Measurements from ENCODE around the gene SKP2. TPM values are rescaled to one million over a fixed set of nuclear protein-coding genes. Genes with fewer than 3 reads are reported as not detected.

The SKP2 gene
- total and polyA plus RNA-seq, 2 experiments from 2014 or later: 64.6 to 103 TPM

GRCh38 chr5:36230151-36230790, 78.4 kb downstream of the SKP2 start:
- no peaks in the 10 kb centered on the region for H3K9me2 ChIP-seq (replicated peaks; ENCODE audit: insufficient read depth)
- no peak overlapping the region for H2AFZ ChIP-seq
- no peaks in the 10 kb centered on the region for H3K4me1 ChIP-seq (ENCODE audit: insufficient read depth)
- H3K27ac ChIP-seq: peak overlapping the region; percentile 3
- H3K79me2 ChIP-seq: peaks cover 80% of the 10 kb centered on the region
- DNase-seq (ENCODE audit: low spot score): no peak
- TF ChIP-seq EZH2phosphoT487 (IDR thresholded peaks at IDR 0.05; ENCODE audit: low read depth, severe bottlenecking, unreplicated experiment) (no peak), EZH2 (IDR thresholded peaks at IDR 0.05; ENCODE audit: borderline replicate concordance) (no peak)
- TF ChIP-seq, protein P1, sequence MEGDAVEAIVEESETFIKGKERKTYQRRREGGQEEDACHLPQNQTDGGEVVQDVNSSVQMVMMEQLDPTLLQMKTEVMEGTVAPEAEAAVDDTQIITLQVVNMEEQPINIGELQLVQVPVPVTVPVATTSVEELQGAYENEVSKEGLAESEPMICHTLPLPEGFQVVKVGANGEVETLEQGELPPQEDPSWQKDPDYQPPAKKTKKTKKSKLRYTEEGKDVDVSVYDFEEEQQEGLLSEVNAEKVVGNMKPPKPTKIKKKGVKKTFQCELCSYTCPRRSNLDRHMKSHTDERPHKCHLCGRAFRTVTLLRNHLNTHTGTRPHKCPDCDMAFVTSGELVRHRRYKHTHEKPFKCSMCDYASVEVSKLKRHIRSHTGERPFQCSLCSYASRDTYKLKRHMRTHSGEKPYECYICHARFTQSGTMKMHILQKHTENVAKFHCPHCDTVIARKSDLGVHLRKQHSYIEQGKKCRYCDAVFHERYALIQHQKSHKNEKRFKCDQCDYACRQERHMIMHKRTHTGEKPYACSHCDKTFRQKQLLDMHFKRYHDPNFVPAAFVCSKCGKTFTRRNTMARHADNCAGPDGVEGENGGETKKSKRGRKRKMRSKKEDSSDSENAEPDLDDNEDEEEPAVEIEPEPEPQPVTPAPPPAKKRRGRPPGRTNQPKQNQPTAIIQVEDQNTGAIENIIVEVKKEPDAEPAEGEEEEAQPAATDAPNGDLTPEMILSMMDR (IDR thresholded peaks at IDR 0.05; ENCODE audit: poor library complexity): no peak
- H3K4me2 ChIP-seq: no peak overlapping the region
- no peaks in the 10 kb centered on the region for H3K36me3 ChIP-seq (replicated peaks; ENCODE audit: insufficient read depth, low read depth)
- H3K9me3 ChIP-seq (ENCODE audit: low read depth): no peaks in the 10 kb centered on the region
- WGBS (ENCODE audit: low lambda C conversion rate, missing lambda C conversion rate): 100% methylated on average over 1 of the region's 1 CpG
- H3K27me3 ChIP-seq: no peaks in the 10 kb centered on the region
- H4K20me1 ChIP-seq (ENCODE audit: insufficient read depth, poor library complexity, severe bottlenecking): no peaks in the 10 kb centered on the region
- no peak overlapping the region for H3K4me3 ChIP-seq

DNA sequence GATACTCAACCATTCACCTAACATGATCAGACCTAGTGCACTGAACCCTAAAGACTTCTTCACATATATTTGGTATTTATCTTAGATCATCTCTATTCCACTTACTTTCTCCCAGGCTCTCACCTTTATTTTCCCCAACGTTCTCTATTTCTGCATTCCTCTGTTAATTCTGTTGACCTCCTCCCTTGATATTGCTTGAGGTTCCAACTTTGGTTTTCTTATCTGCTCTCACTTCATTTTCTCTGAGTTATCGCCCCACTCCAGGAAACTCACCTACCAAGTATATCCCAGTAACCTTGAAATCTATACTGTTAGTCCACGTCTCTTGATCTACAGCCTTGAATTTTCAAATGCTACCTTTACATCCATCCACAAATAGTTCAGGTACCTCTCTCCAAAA, 80.6 kb downstream of the SKP2 start:
- Histone ChIP-seq H3K27me3 (no peaks in the 10 kb centered on the region), H3K9me3 (ENCODE audit: low read depth) (no peaks in the 10 kb centered on the region), H3K4me1 (ENCODE audit: insufficient read depth) (peaks cover 5% of the 10 kb centered on the region), H3K4me3 (no peak overlapping the region), H2AFZ (no peak overlapping the region), H3K4me2 (no peak overlapping the region), H3K36me3 (replicated peaks; ENCODE audit: insufficient read depth, low read depth) (no peaks in the 10 kb centered on the region), H3K79me2 (peaks cover 90% of the 10 kb centered on the region), H3K9me2 (replicated peaks; ENCODE audit: insufficient read depth) (no peaks in the 10 kb centered on the region), H4K20me1 (ENCODE audit: insufficient read depth, poor library complexity, severe bottlenecking) (no peaks in the 10 kb centered on the region), H3K27ac (no peak overlapping the region)
- DNase-seq (ENCODE audit: low spot score): no peak
- TF ChIP-seq EZH2phosphoT487 (IDR thresholded peaks at IDR 0.05; ENCODE audit: low read depth, severe bottlenecking, unreplicated experiment) (no peak), EZH2 (IDR thresholded peaks at IDR 0.05; ENCODE audit: borderline replicate concordance) (no peak)
- TF ChIP-seq, protein P1 (IDR thresholded peaks at IDR 0.05; ENCODE audit: poor library complexity): no peak
- WGBS (ENCODE audit: low lambda C conversion rate, missing lambda C conversion rate): 83% methylated on average over 3 of the region's 3 CpGs

MicroRNAs within 50 kb of the gene (microRNA counts, 767-probe panel; counts per million panel counts)
- not detected for microRNA hsa-miR-580

Small RNA genes lying within 50 kb of the gene (microRNA-seq; reads per million reads assigned to microRNA genes)
- 1.3 reads per million for gene MIR580

Small RNA genes lying within 50 kb of the gene (small RNA-seq; reads per million reads assigned to genes)
- 0.28 reads per million for gene MIR580
- not detected for gene RNU6-1305P

Other genes starting within 250 kb of the SKP2 start
- not detected in 2 replicates for gene CAPSL, start 213.5 kb upstream of the SKP2 start, total RNA-seq
- gene CAPSL, start 213.5 kb upstream of the SKP2 start, polyA plus RNA-seq: 0.66 and 0.91 TPM in 2 replicates
- 35.4 and 45.1 TPM in 2 replicates for gene UGT3A1, start 160.7 kb upstream of the SKP2 start, total RNA-seq
- 27.9 and 29.2 TPM in 2 replicates for gene UGT3A1, start 160.7 kb upstream of the SKP2 start, polyA plus RNA-seq
- 3.5 and 4.8 TPM in 2 replicates for gene UGT3A2, start 85.2 kb upstream of the SKP2 start, total RNA-seq
- gene UGT3A2, start 85.2 kb upstream of the SKP2 start, polyA plus RNA-seq: 1.8 and 5.1 TPM in 2 replicates
- gene LMBRD2, start 224 bp upstream of the SKP2 start, total RNA-seq: 26.9 and 27.9 TPM in 2 replicates
- gene LMBRD2, start 224 bp upstream of the SKP2 start, polyA plus RNA-seq: 3.2 and 4.5 TPM in 2 replicates
- 83.0 and 102 TPM in 2 replicates for gene NADK2, start 89.8 kb downstream of the SKP2 start, total RNA-seq
- 33.8 and 43.1 TPM in 2 replicates for gene NADK2, start 89.8 kb downstream of the SKP2 start, polyA plus RNA-seq
- gene RANBP3L, start 149.8 kb downstream of the SKP2 start, total RNA-seq: 3.8 and 6.5 TPM in 2 replicates
- 0.28 and 0.46 TPM in 2 replicates for gene RANBP3L, start 149.8 kb downstream of the SKP2 start, polyA plus RNA-seq

All from hepatocyte (in vitro differentiated cells).